ENCODE data around the gene ERC1. TPM values are rescaled to one million over a fixed set of nuclear protein-coding genes. Genes with fewer than 3 reads are reported as not detected.

Gene ERC1
- total and polyA plus RNA-seq, 2 donors (not counting 1 experiment from before 2014, with no cell fraction given): 19.7 to 34.5 TPM

DNA sequence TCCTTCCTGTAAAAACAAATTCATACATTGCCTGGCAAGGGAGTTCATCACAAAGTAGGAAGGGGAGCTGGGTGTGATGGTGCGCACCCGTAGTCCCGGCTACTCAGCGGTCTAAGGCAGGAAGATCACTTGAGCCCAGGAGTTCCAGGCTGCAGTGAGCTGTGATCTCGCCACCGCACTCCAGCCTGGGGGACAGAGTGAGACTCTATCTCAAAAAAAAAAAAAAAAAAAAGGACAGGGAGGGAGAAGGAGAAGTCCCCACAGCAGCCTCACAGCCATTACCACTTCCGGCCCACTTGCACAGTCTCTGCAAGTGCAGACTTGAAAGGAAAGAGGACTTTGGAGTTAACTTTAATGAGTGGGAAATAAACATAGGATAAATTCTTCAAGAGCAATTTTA, 482.4 kb downstream of the ERC1 start:
- Histone ChIP-seq H3K36me3 (ENCODE audit: control insufficient read depth, insufficient read depth, low read length) (no peaks in the 10 kb centered on the region), H3K4me1 (ENCODE audit: control insufficient read depth, extremely low read depth, insufficient read depth, low read length) (peaks cover 35% of the 10 kb centered on the region), H3K27me3 (ENCODE audit: control insufficient read depth, insufficient read depth, low read length) (no peaks in the 10 kb centered on the region), H3K79me2 (ENCODE audit: control insufficient read depth, insufficient read depth, low read length) (no peaks in the 10 kb centered on the region), H3K4me2 (ENCODE audit: extremely low read depth, insufficient read depth, low read length) (peak overlapping the region; percentile 66), H3K9ac (ENCODE audit: insufficient read depth, low read length) (no peak overlapping the region), H3K27ac (ENCODE audit: insufficient read depth, low read length) (peak overlapping the region; percentile 97), H2AFZ (ENCODE audit: low read length) (no peak overlapping the region), H3K9me3 (ENCODE audit: control insufficient read depth, insufficient read depth, low read depth, low read length) (no peaks in the 10 kb centered on the region), H4K20me1 (ENCODE audit: control insufficient read depth, extremely low read depth, insufficient read depth, low read length) (no peaks in the 10 kb centered on the region), H3K4me3 (replicated peaks in 1 of 4; ENCODE audit: control extremely low read depth in 1 of 4, insufficient read depth in 1 of 4, low read depth in 3 of 4, low read length in 4 of 4) (peak overlapping the region in 2 of 4 experiments; percentile 36 to 38)
- TF ChIP-seq, protein P1, sequence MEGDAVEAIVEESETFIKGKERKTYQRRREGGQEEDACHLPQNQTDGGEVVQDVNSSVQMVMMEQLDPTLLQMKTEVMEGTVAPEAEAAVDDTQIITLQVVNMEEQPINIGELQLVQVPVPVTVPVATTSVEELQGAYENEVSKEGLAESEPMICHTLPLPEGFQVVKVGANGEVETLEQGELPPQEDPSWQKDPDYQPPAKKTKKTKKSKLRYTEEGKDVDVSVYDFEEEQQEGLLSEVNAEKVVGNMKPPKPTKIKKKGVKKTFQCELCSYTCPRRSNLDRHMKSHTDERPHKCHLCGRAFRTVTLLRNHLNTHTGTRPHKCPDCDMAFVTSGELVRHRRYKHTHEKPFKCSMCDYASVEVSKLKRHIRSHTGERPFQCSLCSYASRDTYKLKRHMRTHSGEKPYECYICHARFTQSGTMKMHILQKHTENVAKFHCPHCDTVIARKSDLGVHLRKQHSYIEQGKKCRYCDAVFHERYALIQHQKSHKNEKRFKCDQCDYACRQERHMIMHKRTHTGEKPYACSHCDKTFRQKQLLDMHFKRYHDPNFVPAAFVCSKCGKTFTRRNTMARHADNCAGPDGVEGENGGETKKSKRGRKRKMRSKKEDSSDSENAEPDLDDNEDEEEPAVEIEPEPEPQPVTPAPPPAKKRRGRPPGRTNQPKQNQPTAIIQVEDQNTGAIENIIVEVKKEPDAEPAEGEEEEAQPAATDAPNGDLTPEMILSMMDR (conservative IDR thresholded peaks at IDR 0.05 in 1 of 2, IDR thresholded peaks at IDR 0.05 in 1 of 2; ENCODE audit: low read depth in 1 of 2, low read length in 2 of 2): no peak
- TF ChIP-seq EZH2 (IDR thresholded peaks at IDR 0.05; ENCODE audit: low read length, missing control alignments): no peak
- DNase-seq (ENCODE audit: low read depth in 2 of 2): peak in 1 of 2 donors; percentile 43

DNA sequence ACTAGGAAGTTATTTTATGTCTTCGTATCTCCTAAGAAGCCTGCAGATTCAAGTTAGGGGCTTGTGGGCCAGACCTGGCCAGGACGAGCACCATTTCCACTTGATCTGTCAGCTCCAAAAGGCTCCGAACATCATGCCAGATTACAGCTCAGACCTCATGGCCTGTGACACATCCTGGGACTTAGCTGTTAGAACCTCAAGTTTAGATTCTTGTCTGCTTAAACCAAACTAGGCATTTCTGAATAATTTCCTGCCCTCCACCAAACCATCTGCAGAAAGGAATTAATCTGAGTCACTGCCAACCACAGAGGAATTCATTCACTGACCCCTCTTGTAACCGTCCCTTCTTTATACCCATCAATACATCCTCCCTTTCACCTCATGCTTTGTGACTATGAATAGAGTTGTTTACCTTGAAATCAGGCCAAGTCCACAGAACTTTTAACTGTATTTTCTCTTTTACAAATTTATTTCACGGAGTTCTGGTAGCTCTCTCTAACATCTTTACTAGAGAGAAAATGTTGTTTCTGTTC, 483.1 kb downstream of the ERC1 start:
- H3K9ac ChIP-seq (ENCODE audit: insufficient read depth, low read length): peak overlapping the region; percentile 71
- peak; percentile 96 to 99 for DNase-seq (ENCODE audit: low read depth in 2 of 2)
- H3K4me2 ChIP-seq (ENCODE audit: extremely low read depth, insufficient read depth, low read length): peak overlapping the region; percentile 95
- H3K36me3 ChIP-seq (ENCODE audit: control insufficient read depth, insufficient read depth, low read length): no peaks in the 10 kb centered on the region
- H3K4me1 ChIP-seq (ENCODE audit: control insufficient read depth, extremely low read depth, insufficient read depth, low read length): peaks cover 33% of the 10 kb centered on the region
- TF ChIP-seq EZH2 (IDR thresholded peaks at IDR 0.05; ENCODE audit: low read length, missing control alignments): no peak
- H3K27ac ChIP-seq (ENCODE audit: insufficient read depth, low read length): peak overlapping the region; percentile 97
- no peaks in the 10 kb centered on the region for H3K9me3 ChIP-seq (ENCODE audit: control insufficient read depth, insufficient read depth, low read depth, low read length)
- no peak overlapping the region for H2AFZ ChIP-seq (ENCODE audit: low read length)
- H3K27me3 ChIP-seq (ENCODE audit: control insufficient read depth, insufficient read depth, low read length): no peaks in the 10 kb centered on the region
- H3K79me2 ChIP-seq (ENCODE audit: control insufficient read depth, insufficient read depth, low read length): no peaks in the 10 kb centered on the region
- H4K20me1 ChIP-seq (ENCODE audit: control insufficient read depth, extremely low read depth, insufficient read depth, low read length): no peaks in the 10 kb centered on the region
- H3K4me3 ChIP-seq (replicated peaks in 1 of 4; ENCODE audit: control extremely low read depth in 1 of 4, insufficient read depth in 1 of 4, low read depth in 3 of 4, low read length in 4 of 4): peak overlapping the region; percentile 35 to 38 (median 36)

GRCh38 chr12:1474574-1475153, 483.6 kb downstream of the ERC1 start:
- no peaks in the 10 kb centered on the region for H3K27me3 ChIP-seq (ENCODE audit: control insufficient read depth, insufficient read depth, low read length)
- DNase-seq (ENCODE audit: low read depth in 2 of 2): peak; percentile 95 to 98
- no peaks in the 10 kb centered on the region for H4K20me1 ChIP-seq (ENCODE audit: control insufficient read depth, extremely low read depth, insufficient read depth, low read length)
- H3K4me3 ChIP-seq (replicated peaks in 1 of 4; ENCODE audit: control extremely low read depth in 1 of 4, insufficient read depth in 1 of 4, low read depth in 3 of 4, low read length in 4 of 4): peak overlapping the region; percentile 35 to 38 (median 36)
- peak overlapping the region; percentile 71 for H3K9ac ChIP-seq (ENCODE audit: insufficient read depth, low read length)
- H3K4me1 ChIP-seq (ENCODE audit: control insufficient read depth, extremely low read depth, insufficient read depth, low read length): peaks cover 31% of the 10 kb centered on the region
- H3K4me2 ChIP-seq (ENCODE audit: extremely low read depth, insufficient read depth, low read length): peak overlapping the region; percentile 95
- peak overlapping the region; percentile 97 for H3K27ac ChIP-seq (ENCODE audit: insufficient read depth, low read length)
- H3K9me3 ChIP-seq (ENCODE audit: control insufficient read depth, insufficient read depth, low read depth, low read length): no peaks in the 10 kb centered on the region
- TF ChIP-seq, protein P1 (conservative IDR thresholded peaks at IDR 0.05 in 1 of 2, IDR thresholded peaks at IDR 0.05 in 1 of 2; ENCODE audit: low read depth in 1 of 2, low read length in 2 of 2): no peak
- TF ChIP-seq EZH2 (IDR thresholded peaks at IDR 0.05; ENCODE audit: low read length, missing control alignments): no peak
- H2AFZ ChIP-seq (ENCODE audit: low read length): peak overlapping the region; percentile 15
- no peaks in the 10 kb centered on the region for H3K79me2 ChIP-seq (ENCODE audit: control insufficient read depth, insufficient read depth, low read length)
- H3K36me3 ChIP-seq (ENCODE audit: control insufficient read depth, insufficient read depth, low read length): no peaks in the 10 kb centered on the region
